OCI-LY1 (cell line): ENCODE data around the gene FAM83C.

ENCODE experiments used
- H2AFZ ChIP-seq: fragments of 200-600 bp; sonication (generic), shearing (Covaris generic); 2 replicates; pipeline ENCODE4 v1.6.0; 2014; ENCODE audit warnings: antibody characterized with exemption, mild to moderate bottlenecking, low read length
- H3F3A ChIP-seq: fragments of 200-600 bp; sonication (generic), shearing (Covaris generic); 2 replicates; pipeline ENCODE4 v1.6.0; 2014; ENCODE audit warnings: mild to moderate bottlenecking, antibody characterized with exemption, low read length, moderate library complexity; ENCODE audit not compliant: insufficient read depth
- H3K27ac ChIP-seq: fragments of 200-600 bp; sonication (generic); 2 replicates; pipeline ENCODE4 v1.5.1; 2014; ENCODE audit warnings: low read length, mixed run types, mild to moderate bottlenecking, low read depth; ENCODE audit not compliant: poor library complexity, severe bottlenecking
- H3K27me3 ChIP-seq: fragments of 200-600 bp; sonication (generic); 2 replicates; pipeline ENCODE4 v1.6.0; 2014; ENCODE audit warnings: antibody characterized with exemption, mild to moderate bottlenecking, low read length, moderate library complexity; ENCODE audit not compliant: insufficient read depth
- H3K36me3 ChIP-seq: fragments of 200-600 bp; sonication (generic); 2 replicates; pipeline ENCODE4 v1.6.1; 2014; ENCODE audit warnings: mild to moderate bottlenecking, antibody characterized with exemption, low read length, moderate library complexity, mixed read lengths; ENCODE audit not compliant: insufficient read depth
- H3K4me1 ChIP-seq: fragments of 200-600 bp; sonication (generic); 2 replicates; pipeline ENCODE4 v1.5.1; 2014; ENCODE audit warnings: mild to moderate bottlenecking, low read length, moderate library complexity; ENCODE audit not compliant: insufficient read depth, severe bottlenecking
- H3K4me2 ChIP-seq: fragments of 200-600 bp; sonication (generic), shearing (Covaris generic); 2 replicates; pipeline ENCODE4 v1.6.1; 2014; ENCODE audit warnings: low read length
- H3K4me3 ChIP-seq: fragments of 200-600 bp; sonication (generic); 2 replicates; pipeline ENCODE4 v1.5.1; 2014; ENCODE audit warnings: low read length, low read depth, mild to moderate bottlenecking, mixed read lengths; ENCODE audit not compliant: poor library complexity, severe bottlenecking
- H3K79me2 ChIP-seq: fragments of 200-600 bp; shearing (Covaris generic); 2 replicates; pipeline ENCODE4 v1.6.1; 2016; ENCODE audit warnings: mixed run types, low read length, mixed read lengths; ENCODE audit not compliant: insufficient read depth
- H3K9ac ChIP-seq: fragments of 200-600 bp; sonication (generic), shearing (Covaris generic); 2 replicates; pipeline ENCODE4 v1.6.1; 2014; ENCODE audit warnings: mild to moderate bottlenecking, low read length, mixed read lengths
- H3K9me2 ChIP-seq: fragments of 200-600 bp; sonication (generic), shearing (Covaris generic); 2 replicates; pipeline ENCODE4 v1.6.1; 2014; ENCODE audit warnings: low read depth, mild to moderate bottlenecking, low read length, mixed read lengths
- H3K9me3 ChIP-seq: fragments of 200-600 bp; shearing (Covaris generic); 2 replicates; pipeline ENCODE4 v1.6.1; 2014; ENCODE audit warnings: low read length, mixed read lengths
- H4K20me1 ChIP-seq: fragments of 200-600 bp; sonication (generic), shearing (Covaris generic); 2 replicates; pipeline ENCODE4 v1.6.0; 2016; ENCODE audit warnings: mild to moderate bottlenecking, low read length; ENCODE audit not compliant: insufficient read depth
- CTCF ChIP-seq: fragments of 200-600 bp; sonication (generic), shearing (Covaris generic); IDR thresholded peaks from 2 replicates; pipeline ENCODE4 v1.5.1; 2017; ENCODE audit warnings: mild to moderate bottlenecking, antibody characterized with exemption, low read length, moderate library complexity, mixed read lengths
- EZH2 ChIP-seq: fragments of 200-600 bp; sonication (generic), shearing (Covaris generic); IDR thresholded peaks from 2 replicates; pipeline ENCODE4 v1.8.0; 2017; ENCODE audit warnings: borderline replicate concordance, mixed run types, mild to moderate bottlenecking, antibody characterized with exemption, low read length, moderate library complexity, mixed read lengths

The FAM83C gene

GRCh38 chr20:35290186-35290886 lies 1.9 kb downstream of the FAM83C start:
- Histone ChIP-seq H3K79me2 (no peaks in the 10 kb centered on the region), H3K9me2 (no peaks in the 10 kb centered on the region), H3K36me3 (no peaks in the 10 kb centered on the region), H3K4me3 (no peak overlapping the region), H3K4me2 (no peak overlapping the region), H3F3A (no peaks in the 10 kb centered on the region), H3K9ac (no peak overlapping the region), H2AFZ (no peak overlapping the region), H4K20me1 (no peaks in the 10 kb centered on the region), H3K27ac (no peak overlapping the region), H3K4me1 (peaks cover 5% of the 10 kb centered on the region), H3K9me3 (no peaks in the 10 kb centered on the region), H3K27me3 (peaks cover 4% of the 10 kb centered on the region; the same call in 1 of the 2 replicates)
- TF ChIP-seq CTCF (no peak), EZH2 (no peak)

DNA sequence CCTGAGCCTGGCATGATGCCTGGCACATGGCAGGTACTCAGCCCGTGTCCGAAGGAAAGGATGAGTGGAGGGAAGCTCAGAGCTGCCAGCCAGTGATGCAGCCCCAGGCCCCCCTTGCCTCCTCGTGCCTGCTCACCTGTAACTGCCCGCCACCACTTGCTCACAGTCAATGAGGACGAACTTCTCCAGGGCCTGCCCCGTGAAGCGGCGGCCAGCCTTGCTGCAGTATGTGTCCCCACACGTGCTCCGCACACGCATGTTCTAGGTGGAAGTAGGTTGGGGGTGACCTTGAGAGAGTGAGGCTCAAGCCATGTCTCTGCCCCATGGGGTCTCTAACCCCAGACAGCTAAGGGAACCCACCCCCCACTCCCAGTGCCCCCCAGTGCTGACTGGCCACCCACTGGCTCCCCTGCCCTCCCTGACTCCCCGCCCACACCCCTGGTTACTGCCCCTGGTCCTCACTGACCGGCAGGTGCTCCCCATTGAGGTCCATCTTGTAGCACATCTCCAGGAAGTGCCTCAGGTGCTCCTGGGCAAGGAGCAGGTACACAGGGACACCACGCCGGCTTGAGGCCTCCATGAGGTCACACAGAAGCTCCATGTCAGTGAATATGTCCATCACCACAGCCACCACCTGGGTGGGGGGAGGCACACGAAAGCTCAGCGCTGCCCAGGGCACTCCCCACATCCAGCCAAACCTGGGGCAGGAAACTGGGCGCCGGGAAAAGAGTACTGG lies 3.7 kb downstream of the FAM83C start:
- Histone ChIP-seq H3K4me1 (peaks cover 14% of the 10 kb centered on the region), H3K27me3 (peaks cover 4% of the 10 kb centered on the region; the same call in 1 of the 2 replicates), H3K36me3 (no peaks in the 10 kb centered on the region), H3K9ac (no peak overlapping the region), H3K9me3 (no peaks in the 10 kb centered on the region), H3K4me3 (no peak overlapping the region), H3K79me2 (peaks cover 7% of the 10 kb centered on the region), H3K9me2 (no peaks in the 10 kb centered on the region), H3F3A (no peaks in the 10 kb centered on the region), H2AFZ (no peak overlapping the region), H3K4me2 (no peak overlapping the region), H3K27ac (no peak overlapping the region), H4K20me1 (no peaks in the 10 kb centered on the region)
- no peak for TF ChIP-seq CTCF
- TF ChIP-seq EZH2, result no peak

GRCh38 chr20:35287509-35288324 lies 4.5 kb downstream of the FAM83C start:
- H3K27ac ChIP-seq, result no peak overlapping the region
- no peaks in the 10 kb centered on the region for H4K20me1 ChIP-seq
- H3K4me1 ChIP-seq, result peaks cover 18% of the 10 kb centered on the region
- no peak overlapping the region for H3K4me3 ChIP-seq
- peaks cover 12% of the 10 kb centered on the region for H3K79me2 ChIP-seq
- no peaks in the 10 kb centered on the region for H3K9me3 ChIP-seq
- H3K4me2 ChIP-seq, result no peak overlapping the region
- H3K9ac ChIP-seq, result no peak overlapping the region
- TF ChIP-seq CTCF (no peak), EZH2 (no peak)
- no peaks in the 10 kb centered on the region for H3F3A ChIP-seq
- no peaks in the 10 kb centered on the region for H3K36me3 ChIP-seq
- H3K27me3 ChIP-seq, result peaks cover under 1% of the 10 kb centered on the region; the same call in 1 of the 2 replicates
- H3K9me2 ChIP-seq, result no peaks in the 10 kb centered on the region
- H2AFZ ChIP-seq, result no peak overlapping the region
